ENCODE results near the gene ANAPC2. TPM values are rescaled to one million over a fixed set of nuclear protein-coding genes. Genes with fewer than 3 reads are reported as not detected.

ANAPC2 gene
- total RNA-seq, 1 experiment from 2014 or later = 95.4 TPM

GRCh38 chr9:137195525-137196220 is 7.3 kb upstream of the ANAPC2 start:
- no peak overlapping the region for H3K27ac ChIP-seq
- no peaks in the 10 kb centered on the region for H3K36me3 ChIP-seq (ENCODE audit: low read depth)
- TF ChIP-seq, protein P1, sequence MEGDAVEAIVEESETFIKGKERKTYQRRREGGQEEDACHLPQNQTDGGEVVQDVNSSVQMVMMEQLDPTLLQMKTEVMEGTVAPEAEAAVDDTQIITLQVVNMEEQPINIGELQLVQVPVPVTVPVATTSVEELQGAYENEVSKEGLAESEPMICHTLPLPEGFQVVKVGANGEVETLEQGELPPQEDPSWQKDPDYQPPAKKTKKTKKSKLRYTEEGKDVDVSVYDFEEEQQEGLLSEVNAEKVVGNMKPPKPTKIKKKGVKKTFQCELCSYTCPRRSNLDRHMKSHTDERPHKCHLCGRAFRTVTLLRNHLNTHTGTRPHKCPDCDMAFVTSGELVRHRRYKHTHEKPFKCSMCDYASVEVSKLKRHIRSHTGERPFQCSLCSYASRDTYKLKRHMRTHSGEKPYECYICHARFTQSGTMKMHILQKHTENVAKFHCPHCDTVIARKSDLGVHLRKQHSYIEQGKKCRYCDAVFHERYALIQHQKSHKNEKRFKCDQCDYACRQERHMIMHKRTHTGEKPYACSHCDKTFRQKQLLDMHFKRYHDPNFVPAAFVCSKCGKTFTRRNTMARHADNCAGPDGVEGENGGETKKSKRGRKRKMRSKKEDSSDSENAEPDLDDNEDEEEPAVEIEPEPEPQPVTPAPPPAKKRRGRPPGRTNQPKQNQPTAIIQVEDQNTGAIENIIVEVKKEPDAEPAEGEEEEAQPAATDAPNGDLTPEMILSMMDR (conservative IDR thresholded peaks at IDR 0.05) = no peak
- no peak for TF ChIP-seq EZH2 (IDR thresholded peaks at IDR 0.05; ENCODE audit: low read depth)
- CTCF ChIA-PET = interaction anchor here (0.5 to 1.1 kb wide), 5 partner anchors 27 to 241 kb away, joined by 3 to 7 read pairs (median 5); no protein-coding TSS in a partner anchor
- no peaks in the 10 kb centered on the region for H3K27me3 ChIP-seq (ENCODE audit: insufficient read depth, low read depth)
- intact Hi-C loops (cut with micrococcal nuclease; ENCODE audit: unreplicated experiment) = no loop called here
- H3K4me2 ChIP-seq = peak overlapping the region; percentile 71
- H3K4me1 ChIP-seq (replicated peaks; ENCODE audit: insufficient read depth) = peaks cover 57% of the 10 kb centered on the region
- H3K79me2 ChIP-seq (ENCODE audit: low read depth) = peaks cover 58% of the 10 kb centered on the region
- POLR2A ChIA-PET (ENCODE audit: unreplicated experiment) = interaction anchor here (0.6 to 0.7 kb wide), 5 partner anchors 26 to 833 kb away, joined by 3 to 8 read pairs (median 4); partner anchors contain the start of genes CLIC3 and RNF208
- peaks cover 58% of the 10 kb centered on the region for H4K20me1 ChIP-seq (ENCODE audit: insufficient read depth)
- H3K4me3 ChIP-seq = peak overlapping the region; percentile 5; the same call in 1 of the 2 replicates
- H3F3A ChIP-seq (ENCODE audit: insufficient read depth, low read depth) = peaks cover 29% of the 10 kb centered on the region; the same call in 1 of the 2 replicates
- no peaks in the 10 kb centered on the region for H3K9me3 ChIP-seq (ENCODE audit: insufficient read depth, low read depth)
- no TSS peak for BruUV-seq (replicated peaks)
- peak; percentile 78 to 93 for DNase-seq
- no peak overlapping the region for H2AFZ ChIP-seq
- no peaks in the 10 kb centered on the region for H3K9me2 ChIP-seq (ENCODE audit: insufficient read depth)

- Histone ChIP-seq H4K20me1 (ENCODE audit: insufficient read depth) (peaks cover 63% of the 10 kb centered on the region), H3K4me1 (replicated peaks; ENCODE audit: insufficient read depth) (peaks cover 65% of the 10 kb centered on the region), H3K9me2 (ENCODE audit: insufficient read depth) (no peaks in the 10 kb centered on the region), H3K27me3 (ENCODE audit: insufficient read depth, low read depth) (no peaks in the 10 kb centered on the region), H2AFZ (no peak overlapping the region), H3K27ac (no peak overlapping the region), H3K9me3 (ENCODE audit: insufficient read depth, low read depth) (no peaks in the 10 kb centered on the region), H3F3A (ENCODE audit: insufficient read depth, low read depth) (peaks cover 34% of the 10 kb centered on the region), H3K4me2 (peak overlapping the region; percentile 71), H3K36me3 (ENCODE audit: low read depth) (no peaks in the 10 kb centered on the region), H3K4me3 (peak overlapping the region; percentile 5; the same call in 1 of the 2 replicates), H3K79me2 (ENCODE audit: low read depth) (peaks cover 61% of the 10 kb centered on the region)
- CTCF ChIA-PET = interaction anchor here (0.6 to 1.1 kb wide), 2 partner anchors 28 to 42 kb away, joined by 3 to 6 read pairs; no protein-coding TSS in a partner anchor
- POLR2A ChIA-PET (ENCODE audit: unreplicated experiment) = interaction anchor here (0.6 to 0.7 kb wide), 5 partner anchors 45 to 832 kb away, joined by 3 to 8 read pairs (median 4); partner anchors contain the start of gene CLIC3
- BruUV-seq (replicated peaks) = no TSS peak
- TF ChIP-seq, protein P1 (conservative IDR thresholded peaks at IDR 0.05) = no peak
- TF ChIP-seq EZH2 (IDR thresholded peaks at IDR 0.05; ENCODE audit: low read depth) = no peak
- intact Hi-C loops (cut with micrococcal nuclease; ENCODE audit: unreplicated experiment) = no loop called here
- peak in 1 of 2 experiments; percentile 55 for DNase-seq
Observed at GRCh38 chr9:137194909-137195308, 6.5 kb upstream of the ANAPC2 start.

DNA sequence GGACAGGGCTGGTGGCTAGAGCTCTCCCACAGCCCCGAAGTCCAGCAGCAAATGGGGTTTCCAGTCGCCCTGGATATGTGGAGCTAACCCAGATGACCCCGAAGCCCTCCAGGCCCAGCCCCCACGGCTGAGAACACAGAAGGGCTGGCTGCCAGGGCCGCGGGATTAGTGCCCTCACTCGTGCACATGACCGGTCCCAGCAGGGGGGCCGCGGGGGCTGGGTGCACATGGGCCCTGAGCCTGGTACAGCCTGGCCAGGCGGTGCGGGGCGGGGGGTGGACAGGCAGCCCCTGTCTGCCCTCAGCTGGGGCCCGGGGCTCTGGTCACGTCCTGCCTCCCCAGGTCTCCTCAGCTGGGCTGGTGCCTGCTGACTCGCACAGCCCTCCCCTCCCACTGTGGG is 6.0 kb upstream of the ANAPC2 start:
- H3K27ac ChIP-seq = no peak overlapping the region
- CTCF ChIA-PET = interaction anchor here (1.1 kb wide), 1 partner anchor 42 kb away, joined by 6 read pairs; no protein-coding TSS in a partner anchor
- peaks cover 39% of the 10 kb centered on the region for H3F3A ChIP-seq (ENCODE audit: insufficient read depth, low read depth)
- H3K4me2 ChIP-seq = peak overlapping the region; percentile 71
- intact Hi-C loops (cut with micrococcal nuclease; ENCODE audit: unreplicated experiment) = no loop called here
- no peak for DNase-seq
- no peaks in the 10 kb centered on the region for H3K9me3 ChIP-seq (ENCODE audit: insufficient read depth, low read depth)
- no peaks in the 10 kb centered on the region for H3K27me3 ChIP-seq (ENCODE audit: insufficient read depth, low read depth)
- TF ChIP-seq EZH2 (IDR thresholded peaks at IDR 0.05; ENCODE audit: low read depth) = no peak
- TF ChIP-seq, protein P1 (conservative IDR thresholded peaks at IDR 0.05) = no peak
- no peak overlapping the region for H2AFZ ChIP-seq
- H3K79me2 ChIP-seq (ENCODE audit: low read depth) = peaks cover 63% of the 10 kb centered on the region
- no peaks in the 10 kb centered on the region for H3K9me2 ChIP-seq (ENCODE audit: insufficient read depth)
- no peak overlapping the region for H3K4me3 ChIP-seq
- no peaks in the 10 kb centered on the region for H3K36me3 ChIP-seq (ENCODE audit: low read depth)
- no TSS peak for BruUV-seq (replicated peaks)
- POLR2A ChIA-PET (ENCODE audit: unreplicated experiment) = no interaction called here
- peaks cover 68% of the 10 kb centered on the region for H4K20me1 ChIP-seq (ENCODE audit: insufficient read depth)
- H3K4me1 ChIP-seq (replicated peaks; ENCODE audit: insufficient read depth) = peaks cover 68% of the 10 kb centered on the region

Data from PC-9 (cell line).